HG03108 (cell line): ENCODE results near the gene KXD1.
A peak's percentile ranks its signal among the peaks of the same experiment; 100 is the strongest.
"Not testable (repeated sequence)": the region's sequence is repeated elsewhere in the genome, so short reads cannot be mapped to it uniquely, and the experiment has no call there.

Source experiments
- ATAC-seq: cut with Tn5 transposase; IDR thresholded peaks from one replicate; pipeline ENCODE4 v1.9.1; 2021; ENCODE audit warnings: moderate library complexity; ENCODE audit not compliant: unreplicated experiment

KXD1 gene, protein sequence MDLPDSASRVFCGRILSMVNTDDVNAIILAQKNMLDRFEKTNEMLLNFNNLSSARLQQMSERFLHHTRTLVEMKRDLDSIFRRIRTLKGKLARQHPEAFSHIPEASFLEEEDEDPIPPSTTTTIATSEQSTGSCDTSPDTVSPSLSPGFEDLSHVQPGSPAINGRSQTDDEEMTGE

DNA sequence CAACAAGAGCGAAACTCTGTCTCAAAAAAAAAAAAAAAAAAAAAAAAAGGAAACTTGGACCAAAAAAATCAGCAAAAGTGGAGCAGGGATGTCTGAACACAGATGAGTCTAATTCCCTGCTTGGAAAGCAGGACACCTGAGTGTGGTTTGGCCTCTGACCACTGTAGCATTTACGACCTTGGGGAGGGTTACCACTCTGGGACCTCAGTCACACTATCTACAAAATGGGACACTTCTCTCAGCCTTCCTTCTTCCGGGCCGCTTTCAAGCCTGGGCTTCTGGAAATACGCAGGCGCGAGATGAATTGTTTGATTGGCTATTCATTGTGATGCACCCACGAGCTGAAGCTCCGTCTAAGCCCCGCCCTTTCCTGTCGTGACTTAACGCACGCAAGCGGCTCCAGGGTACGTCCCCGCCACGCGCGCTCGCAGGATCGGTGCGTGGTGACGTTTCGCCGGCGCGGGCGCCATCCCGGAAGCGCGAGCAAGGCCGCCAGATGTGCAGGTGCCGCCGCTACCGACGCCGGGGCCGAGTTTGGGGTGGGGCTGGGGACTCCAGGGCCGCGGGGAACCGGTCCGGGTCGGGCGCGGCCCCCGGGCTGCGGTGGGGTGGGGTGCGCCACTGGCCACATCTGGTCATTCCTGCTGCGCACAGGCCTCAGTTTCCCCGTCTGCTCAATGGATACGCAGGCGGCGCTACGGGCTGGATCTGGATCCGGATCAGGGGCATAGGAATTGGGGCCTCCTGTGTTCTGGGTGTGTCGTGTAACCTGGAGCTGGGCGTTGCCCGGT, at the start of gene KXD1:
KXD1 (plus strand) TSS at position 460 of the 791 bp plus-strand sequence. CDS start 4,187 bp downstream, outside the sequence.
- ATAC-seq, result peak; percentile 89

DNA sequence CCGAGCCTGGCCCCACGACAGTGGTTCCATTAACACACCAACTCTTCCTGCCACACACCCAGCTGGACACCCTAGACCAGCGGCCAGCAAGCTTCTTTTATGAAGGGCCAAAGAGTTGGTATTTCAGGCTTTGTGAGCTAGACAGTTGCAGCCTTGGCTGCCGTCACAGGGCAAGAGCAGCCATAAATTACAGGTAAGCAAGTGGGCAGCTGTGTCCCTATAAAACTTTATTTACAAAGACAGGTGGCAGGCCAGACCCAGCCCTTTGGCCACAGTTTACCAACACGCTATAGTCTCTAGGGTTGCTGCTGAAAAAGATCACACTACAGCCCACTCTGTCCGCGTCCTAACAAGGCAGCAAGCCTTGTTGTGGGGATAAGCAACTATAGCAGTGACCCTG, 49.1 kb upstream of the KXD1 start:
- no peak for ATAC-seq

DNA sequence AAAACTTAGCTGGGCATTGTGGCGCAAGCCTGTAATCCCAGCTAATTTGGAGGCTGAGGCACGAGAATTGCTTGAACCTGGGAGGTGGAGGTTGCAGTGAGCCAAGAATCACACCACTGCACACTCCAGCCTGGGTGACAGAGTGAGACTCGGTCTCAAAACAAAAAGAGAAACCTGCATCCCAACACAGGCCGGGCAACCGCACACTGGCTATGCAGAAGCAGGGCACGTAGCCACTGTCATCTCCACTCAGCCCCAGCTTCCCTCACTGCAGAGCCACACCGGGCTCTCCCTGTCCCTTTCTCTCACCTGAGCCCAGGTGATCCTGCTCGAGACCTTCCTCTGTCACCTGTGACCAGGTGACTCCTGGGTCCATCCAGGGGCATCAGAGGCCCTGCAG, 47.5 kb upstream of the KXD1 start:
- ATAC-seq, result no peak

DNA sequence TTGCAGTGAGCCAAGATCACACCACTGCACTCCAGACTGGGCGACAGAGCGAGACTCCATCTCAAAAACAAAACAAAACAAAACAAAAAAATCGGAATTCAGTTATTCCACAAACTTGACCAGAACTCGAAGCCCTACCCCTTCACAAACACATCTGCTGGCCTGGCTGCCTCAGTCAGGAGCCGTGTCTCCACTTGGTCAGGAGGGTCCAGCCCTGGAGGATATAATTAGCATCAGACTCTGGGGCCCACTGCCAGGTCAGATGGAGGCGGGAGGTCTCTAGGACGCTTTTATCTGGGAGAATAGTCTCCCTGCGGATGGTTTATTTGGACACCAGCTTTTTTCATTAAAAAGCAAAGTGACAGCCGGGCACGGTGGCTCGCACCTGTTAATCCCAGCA, 43.8 kb upstream of the KXD1 start:
- ATAC-seq, result no peak

DNA sequence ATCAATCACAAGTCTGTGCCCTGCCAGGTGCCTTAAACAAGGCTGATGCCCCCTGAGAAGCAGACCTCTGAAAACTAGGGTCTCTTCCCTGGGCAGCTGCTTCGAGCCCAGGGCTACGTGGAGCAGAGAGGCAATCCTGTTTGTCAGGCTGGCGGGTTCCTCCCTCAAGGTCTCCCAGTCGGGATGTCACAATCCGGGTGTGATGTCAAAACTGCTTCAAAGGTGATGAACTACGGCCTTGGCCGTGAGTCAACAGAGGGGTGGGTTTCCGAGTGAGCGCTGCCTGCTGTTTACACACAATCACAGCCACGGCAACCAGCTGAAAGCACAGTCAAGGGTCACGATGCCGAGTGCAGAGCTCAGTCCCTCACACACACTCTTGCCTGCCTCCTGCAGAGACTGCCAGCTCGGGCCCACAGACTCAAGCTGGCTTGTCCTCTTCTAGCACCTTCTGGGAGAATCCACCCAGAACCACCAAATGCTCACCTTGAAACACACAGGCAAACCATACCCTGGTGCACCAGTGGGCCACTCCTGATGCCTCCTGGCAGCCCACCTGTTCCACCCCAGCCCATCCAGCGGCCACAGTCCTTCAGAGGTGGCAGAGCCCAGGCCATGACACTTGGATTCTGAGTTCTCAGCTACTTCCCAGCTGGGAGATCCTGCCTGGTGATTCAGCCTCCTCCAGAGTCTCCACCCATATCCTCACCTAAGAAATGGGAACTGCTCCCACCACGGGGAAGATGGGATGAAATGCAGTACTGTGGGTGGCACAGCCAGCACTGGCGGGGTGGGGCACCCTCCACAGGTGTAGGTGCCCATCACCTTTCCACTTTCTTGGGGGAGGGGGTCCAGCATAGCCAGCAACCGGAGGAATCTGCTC, 42.6 kb upstream of the KXD1 start:
- no peak for ATAC-seq

DNA sequence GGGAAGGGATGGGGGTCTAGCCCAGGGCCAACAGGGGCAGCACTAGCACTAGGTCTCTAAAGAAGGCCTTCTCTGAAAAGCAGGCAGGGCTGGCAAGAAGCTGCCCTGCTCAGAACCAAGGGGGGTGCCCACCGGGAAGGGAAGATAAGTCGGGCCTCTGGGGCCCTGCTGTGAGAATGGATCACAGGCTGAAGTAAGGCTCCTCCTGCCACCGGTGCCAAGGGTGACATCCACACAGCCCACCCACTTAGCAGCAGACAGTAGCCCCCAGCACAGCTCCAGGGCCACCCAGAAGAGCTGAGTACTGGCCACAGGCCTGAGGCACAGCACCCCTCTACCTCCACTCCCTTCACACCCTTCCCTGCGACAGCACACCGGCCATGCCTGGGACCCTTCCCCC, 41.7 kb upstream of the KXD1 start:
- no peak for ATAC-seq

DNA sequence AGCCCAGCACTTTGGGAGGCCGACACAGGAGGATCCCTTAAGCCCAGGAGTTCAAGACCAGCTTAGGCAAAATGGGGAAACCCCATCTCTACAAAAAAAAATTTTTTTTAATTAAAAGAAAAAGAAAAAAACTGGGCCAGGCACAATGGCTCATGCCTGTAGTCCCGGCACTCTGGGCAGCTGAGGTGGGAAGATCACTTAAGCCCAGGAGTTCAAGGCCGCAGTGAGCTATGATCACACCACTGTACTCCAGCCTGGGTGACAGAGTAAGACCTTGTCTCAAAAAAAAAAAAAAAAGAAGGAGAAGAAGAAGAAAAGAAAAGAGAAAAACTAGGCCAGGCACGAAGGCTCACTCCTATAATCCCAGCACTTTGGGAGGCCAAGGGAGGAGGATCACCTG, 40.1 kb upstream of the KXD1 start:
- ATAC-seq, result no peak

DNA sequence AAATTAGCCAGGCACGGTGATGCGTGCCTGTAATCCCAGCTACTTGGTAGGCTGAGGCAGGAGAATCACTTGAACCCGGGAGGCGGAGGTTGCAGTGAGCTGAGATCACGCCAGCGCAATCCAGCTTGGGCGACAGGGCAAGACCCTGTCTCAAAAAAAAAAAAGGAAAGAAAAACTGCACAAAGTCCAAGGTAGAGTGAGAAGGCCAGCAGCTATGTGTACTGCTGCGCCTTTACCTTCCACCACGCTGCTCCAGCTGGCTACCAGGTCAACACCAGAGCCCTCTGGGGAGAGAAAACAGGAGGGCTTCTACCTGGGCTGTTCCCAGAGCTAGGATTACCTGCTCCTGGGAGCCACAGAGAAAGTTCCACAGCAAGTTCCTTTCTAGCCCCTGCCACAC, 39.0 kb upstream of the KXD1 start:
- ATAC-seq, result no peak

DNA sequence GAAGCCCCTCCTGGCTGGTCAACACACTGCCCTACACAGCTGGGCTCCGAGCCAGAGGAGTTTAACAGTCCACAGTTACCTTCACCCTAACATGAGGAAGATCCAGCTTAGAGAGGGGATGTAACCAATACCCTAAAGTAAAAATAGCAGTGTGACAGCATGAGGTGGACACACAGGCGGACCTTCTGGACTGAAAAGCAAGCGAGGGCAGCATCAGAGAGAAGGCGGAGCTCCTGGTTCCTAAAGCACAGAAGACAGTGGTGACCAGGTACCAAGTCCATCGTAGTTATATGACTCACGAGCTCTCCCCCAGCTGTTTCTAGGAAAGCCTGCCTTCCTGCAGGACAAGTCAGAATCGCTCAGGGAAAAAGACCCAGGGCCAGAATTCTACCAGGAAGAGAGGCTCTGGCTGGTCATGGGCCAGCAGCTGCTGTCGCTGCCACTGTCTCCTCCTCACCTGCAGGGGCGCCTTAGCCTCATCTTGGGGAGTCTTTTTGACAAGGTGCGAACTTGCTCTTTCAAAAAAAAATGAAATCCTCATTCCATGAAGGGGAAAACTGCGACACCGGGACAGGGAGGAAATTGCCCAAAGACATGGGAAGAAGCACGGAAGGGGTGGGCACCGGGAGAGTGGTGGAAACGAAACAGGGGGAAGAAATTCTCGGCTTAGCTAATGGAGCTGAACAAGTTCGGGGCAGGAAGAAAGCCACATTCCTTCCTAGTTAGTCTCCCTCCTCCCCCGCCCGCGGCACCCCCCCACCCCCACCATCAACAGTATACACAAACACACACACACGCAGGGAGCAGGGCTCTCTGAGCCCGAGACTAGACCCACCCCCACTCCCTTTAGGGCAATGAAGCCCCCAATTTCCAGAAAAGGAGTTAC, 37.5 kb upstream of the KXD1 start:
- ATAC-seq, result no peak

DNA sequence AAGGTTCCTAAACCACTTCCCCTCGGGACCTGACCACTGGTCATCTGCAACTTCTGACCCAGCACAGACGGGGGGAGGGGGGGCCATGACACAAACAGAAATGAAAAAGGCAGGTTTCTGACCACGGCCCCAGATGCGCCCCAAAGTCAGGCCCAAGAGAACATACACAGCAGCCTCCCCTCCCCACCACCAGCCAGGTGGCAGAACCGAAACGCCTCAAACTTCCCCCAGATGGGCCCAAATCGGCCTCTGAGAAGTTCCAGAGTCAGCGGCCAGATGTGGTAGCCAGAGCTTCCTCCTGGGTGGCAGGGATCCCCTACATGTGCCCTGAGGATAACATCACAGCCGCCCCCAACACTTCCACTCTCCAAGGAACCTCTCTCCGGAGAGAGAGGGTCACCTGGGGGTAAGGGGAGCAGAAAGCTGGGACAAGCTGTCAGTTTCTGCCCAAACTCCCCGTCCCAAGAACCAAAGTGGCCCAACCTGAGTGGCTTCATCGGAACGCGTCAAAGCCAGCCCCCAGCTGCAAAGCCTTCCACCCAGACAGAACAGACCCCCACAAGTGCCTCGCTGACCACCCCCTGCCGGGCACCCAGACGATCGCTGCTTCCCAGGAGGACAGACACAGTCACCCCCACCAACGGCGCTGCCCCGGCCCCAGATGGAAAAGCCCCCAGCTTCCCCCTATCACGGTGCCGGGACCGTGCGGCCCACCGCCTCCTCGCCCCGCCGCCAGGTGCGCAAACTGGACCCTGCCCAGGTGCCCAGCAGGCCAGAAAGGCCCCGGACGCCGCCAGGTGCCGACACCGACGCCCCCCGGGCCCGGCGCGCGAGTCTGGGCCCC, 36.6 kb upstream of the KXD1 start:
- no peak for ATAC-seq

DNA sequence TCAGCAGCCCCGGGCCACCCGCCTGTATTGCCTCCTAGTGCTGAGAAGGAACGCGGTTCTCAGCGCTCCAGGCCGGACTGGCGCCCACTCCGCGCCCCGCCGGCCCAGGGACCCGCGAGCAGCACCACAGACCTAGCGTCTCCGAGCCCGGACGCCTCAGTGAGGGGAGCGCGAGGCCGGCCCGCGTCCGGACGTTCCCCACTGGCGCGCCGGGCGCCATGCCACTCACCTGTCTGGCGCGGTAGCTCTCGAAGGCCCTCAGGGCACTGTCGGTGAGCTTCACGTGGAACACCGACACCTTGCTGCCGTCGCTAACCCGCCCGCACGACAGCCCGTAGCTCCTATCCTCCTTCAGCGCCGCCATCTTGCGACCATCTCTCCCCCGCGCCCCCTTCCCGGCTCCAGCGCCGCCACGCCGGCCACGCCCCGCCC, 36.0 kb upstream of the KXD1 start, which contains the start of gene ELL:
ELL (minus strand) TSS at position 379 of the 432 bp plus-strand sequence; CDS start at position 364, 15 bp downstream.
- ATAC-seq, result peak; percentile 2

DNA sequence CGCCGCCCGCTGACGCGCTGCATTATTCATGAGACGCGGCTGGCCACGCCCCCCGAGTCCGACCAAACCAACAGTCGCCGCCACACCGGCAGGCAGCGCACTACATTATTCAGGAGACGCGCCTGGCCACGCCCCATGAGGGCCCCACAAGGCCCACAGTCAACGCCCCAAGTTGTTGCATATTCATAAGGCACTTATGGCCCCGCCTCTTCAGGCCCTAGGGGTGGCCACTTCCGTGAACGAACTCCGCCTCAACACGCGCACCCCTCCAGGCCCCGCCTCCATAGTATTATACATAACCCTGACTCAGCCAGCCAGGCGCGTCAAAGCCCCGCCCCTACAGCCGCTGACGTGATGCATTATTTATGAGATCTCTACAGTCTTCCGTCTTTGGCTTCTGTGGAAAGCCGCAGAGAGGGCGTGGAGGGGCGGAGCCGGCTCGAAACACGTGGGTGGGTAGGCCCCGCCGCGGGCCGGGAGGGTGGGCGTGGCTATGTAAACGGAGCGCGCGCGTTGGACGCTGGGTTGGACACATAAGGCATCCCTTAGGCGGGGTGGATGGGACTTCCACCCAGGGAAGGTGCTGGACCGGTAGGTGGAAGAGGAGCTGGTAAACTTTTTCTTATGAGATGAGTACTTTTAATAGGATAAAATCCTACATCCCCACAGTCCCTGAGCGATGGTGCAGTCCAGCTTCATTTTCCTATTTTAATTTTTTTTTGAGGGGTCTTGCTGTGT, 35.4 kb upstream of the KXD1 start:
- peak; percentile 81 for ATAC-seq

DNA sequence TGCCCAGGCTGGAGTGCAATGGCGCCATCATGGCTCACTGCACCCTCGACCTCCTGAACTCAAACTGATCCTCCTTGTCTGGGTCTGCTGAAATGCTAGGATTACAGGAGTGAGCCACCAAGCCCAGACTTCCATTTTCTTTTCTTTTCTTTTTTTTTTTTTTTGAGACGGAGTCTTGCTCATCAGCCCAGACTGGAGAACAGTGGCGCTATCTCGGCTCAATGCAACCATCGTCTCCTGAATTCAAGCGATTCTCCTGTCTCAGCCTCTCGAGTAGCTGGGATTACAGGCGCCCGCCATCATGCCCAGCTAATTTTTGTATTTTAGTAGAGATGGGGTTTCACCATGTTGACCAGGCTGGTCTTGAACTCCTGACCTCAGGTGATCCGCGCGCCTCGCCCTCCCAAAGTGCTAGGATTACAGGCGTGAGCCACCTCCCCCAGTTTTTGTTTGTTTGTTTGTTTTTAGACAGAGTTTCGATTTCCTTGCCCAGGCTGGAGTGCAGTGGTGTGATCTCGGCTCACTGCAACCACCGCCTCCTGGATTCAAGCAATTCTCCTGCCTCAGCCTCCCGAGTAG, 34.7 kb upstream of the KXD1 start:
- not testable (repeated sequence) for ATAC-seq

DNA sequence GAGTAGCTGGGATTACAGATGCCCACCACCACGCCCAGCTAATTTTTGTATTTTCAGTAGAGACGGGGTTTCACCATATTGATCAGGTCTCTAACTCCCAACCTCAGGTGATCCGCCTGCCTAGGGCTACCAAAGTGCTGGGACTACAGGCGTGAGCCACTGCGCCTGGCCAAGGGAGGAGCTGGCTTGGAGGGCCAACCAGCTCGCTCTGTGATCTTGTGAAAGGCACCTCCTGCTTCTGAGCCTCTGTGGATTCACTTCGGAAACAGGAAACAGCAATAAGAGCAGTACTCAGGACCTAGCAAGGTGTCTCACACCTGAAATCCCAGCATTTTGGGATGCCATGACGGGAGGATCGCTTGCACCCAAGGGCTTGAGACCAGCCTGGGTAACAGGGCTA, 33.8 kb upstream of the KXD1 start:
- no peak for ATAC-seq

DNA sequence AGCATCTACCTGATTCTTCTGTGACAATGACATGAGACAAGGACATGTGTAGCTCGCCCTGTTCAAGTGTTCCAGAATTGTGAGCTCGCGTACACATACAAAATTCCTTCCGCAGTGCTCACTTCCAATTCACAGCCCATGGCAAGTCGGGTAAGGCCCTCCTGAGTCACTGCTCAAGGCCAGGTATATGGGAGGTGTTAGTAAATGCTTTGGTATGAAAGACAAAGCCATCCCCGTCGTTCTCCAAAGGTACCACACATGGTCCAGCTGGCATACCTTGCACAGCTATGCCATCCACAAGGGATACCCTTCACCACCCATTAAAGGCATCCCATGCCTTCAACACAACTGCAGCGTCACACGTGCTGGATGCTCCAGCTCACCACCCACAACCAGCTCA, 31.4 kb upstream of the KXD1 start:
- no peak for ATAC-seq

DNA sequence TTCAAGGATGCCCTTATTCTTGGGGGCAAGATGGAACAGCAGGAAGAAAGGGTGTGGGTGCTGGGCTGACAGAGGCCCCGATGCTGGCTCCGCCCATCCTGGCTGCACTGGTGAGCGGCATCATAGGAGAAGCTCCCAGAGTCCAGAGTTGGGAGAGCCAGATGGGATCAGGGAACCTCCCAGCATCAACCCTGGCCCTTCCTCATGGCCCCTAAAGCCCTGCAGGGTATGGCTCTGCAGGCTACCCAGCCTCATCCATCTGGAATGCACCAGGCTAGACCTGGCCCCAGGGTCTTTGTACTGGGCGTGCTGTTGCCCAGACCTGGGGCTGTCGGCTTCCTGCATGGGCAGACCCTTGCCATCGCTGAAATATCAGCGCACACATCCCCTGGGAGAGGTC, 27.9 kb upstream of the KXD1 start:
- no peak for ATAC-seq

DNA sequence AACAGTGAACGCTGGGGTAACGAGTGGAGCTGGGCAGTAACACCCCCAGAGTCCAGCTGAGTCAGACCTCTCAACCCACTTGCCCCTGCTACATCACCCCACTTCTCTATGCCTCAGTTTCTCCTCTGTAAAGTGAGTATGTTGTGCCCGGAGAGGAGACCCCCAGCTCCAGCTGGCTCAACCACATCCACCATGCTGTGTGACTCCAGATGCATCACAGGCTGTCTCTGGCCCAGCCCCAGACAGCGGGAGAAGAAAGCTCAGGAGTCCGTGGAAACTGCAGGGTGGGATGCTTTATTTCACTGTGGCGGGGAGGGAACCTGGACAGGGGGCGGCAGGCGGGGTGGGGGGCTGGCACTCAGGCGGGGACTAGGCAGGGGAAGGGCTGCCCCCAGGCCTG, 26.2 kb upstream of the KXD1 start:
- ATAC-seq, result no peak

DNA sequence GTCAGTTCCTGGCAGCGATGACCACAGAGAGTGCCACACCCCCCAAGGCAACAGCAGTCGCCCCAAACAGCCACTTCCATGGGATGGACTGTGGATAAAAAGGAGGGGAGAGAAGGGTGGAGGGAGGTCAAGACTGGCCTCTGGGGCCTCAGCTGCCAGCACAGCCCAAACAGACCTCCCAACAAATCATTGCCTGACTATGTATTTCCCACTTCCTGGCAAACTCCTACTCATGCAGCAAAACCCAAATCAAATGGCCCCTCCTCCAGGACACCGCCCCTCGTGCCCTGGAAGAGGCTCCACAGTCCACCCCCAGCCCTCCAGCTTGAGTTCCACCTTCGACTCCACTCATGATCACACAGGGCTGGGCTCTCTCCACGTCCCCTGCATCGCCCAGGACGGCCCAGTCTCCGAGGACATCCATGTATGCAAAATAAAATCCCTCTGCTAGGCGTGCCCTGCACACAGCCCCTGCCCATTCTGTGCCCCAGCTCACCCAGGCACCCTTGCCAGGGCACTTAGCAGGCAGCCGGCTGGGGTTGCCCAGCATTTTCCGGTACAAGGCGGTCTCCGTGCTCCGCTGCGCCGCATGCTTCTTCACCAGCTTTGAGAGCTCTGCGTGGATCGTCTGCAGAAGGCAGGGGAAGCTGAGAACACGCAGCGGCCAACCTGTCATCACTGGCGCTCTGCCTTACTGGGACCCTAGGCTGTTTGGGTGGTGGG, 25.3 kb upstream of the KXD1 start:
- no peak for ATAC-seq
